Limb (tissue), 2 donors: ENCODE measurements around the gene FNDC11.
A peak's percentile ranks its signal among the peaks of the same experiment; 100 is the strongest.
"Not testable (repeated sequence)": the region's sequence is repeated elsewhere in the genome, so short reads cannot be mapped to it uniquely, and the experiment has no call there.

ENCODE experiments used
- DNase-seq, 2 donors: peaks; one replicate each; pipeline ENCODE4 v3.0.0-alpha.2; 2016; ENCODE audit errors: extremely low spot score in 2 of 2

Gene FNDC11

DNA sequence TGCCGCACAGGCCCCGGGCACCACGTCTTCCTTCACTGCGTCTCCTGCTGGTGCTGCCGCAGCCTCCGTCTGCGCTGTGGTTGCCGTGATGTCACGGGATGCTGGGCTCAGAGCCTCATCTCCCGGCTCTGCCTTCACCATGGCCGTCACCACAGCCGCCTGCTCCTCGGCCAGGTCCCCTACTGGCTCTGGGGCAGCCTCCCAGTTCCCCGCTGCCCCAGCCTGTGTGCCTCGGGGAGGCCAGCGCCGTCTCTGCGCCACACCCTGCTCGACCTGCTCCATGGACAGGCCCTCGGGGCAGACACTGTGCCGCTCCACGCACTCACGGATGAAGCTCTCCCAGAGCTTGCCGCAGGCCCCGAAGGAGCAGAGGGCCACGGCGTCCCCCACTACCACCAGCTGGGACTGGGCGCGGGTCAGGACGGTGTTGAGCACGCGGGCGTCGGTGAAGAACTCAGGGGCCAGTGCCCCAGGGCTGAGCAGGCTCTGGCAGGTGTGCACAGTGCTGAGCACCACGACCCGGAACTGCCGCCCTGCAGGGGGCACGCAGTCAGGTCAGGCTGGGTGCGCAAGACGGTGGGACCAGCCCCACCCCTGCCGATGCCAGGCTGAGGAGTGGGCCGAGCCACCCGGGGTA is 11.9 kb downstream of the FNDC11 start:
- no peak for DNase-seq

DNA sequence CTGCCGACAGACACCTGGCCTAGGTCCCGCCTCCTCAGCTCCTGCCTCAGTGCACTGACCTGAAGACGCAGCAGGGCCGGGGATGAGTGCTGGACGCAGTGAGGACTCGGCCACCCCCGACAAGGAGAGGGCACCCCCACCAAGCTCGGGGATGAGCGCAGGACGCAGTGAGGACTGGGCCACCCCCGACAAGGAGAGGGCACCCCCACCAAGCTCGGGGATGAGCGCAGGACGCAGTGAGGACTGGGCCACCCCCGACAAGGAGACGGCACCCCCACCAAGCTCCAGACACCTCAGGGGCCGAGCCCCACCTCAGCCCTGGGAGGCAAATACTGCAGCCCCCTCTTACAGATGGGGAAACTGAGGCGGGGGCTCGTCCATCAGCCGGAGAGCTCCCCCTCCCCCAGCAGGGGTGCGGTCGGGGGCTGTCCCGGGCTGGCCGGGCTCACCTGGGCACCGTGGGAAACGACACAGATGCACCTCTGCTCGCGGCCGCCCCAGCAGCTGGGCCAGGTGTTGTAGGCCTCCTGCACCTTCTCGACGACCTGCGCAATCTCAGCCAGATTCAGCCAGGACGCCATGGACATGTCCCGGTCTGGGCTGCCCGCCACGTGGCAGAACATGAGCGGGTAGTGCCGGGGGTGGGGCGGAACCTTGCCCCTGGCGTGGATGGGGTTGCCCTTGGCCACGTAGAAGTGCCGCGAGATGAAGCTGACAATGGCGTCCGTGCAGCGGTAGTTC is 12.6 kb downstream of the FNDC11 start:
- DNase-seq = no peak

DNA sequence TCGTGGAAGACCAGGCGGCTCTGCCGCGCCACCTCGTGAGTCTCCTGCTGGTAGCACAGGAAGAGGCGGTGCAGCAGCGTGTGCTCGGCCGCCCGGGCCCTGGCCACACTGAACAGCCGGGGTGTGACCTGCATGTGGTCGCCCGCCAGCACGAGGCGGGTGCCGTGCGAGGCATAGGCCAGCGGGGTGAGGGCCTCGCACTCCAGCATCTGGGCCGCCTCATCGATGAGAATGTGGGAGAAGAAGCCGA is 13.1 kb downstream of the FNDC11 start:
- DNase-seq = no peak

DNA sequence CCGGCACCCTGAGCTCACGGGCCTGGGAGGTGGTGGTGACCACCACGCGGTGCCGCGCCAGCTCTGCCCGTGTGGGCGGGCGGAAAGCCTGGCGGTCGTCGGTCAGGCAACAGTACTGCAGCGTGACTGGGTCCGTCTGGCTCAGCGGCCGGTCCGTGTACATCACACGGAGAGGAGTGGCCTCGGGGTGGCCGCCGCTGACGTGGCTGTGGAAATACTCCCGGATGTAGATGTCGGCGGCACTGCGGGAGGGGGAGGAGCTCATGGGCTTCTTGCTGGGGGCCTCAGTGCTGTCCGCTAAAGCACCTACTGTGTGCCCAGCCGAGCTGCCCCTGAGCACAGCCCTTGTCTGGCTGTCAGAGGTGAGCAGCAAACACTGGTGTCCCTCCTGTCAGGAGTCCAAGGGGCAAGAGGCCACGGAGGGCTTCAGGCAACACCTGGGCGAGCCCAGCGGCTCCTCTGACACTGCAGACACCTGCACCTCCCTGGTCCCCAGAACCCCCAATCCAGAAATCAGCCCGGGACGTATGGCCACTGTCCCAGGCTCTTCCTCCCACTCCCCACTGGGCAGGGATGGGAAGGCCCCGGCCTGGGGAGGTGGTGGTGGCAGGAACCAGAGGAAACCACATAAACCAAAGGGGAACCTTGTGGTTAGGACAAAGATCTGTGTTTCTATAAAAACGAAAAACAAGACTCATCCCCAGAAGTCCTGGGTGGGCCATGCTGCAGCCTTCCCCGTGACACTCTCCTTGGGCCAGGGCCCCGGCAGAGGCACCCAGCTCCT is 13.6 kb downstream of the FNDC11 start:
- no peak for DNase-seq

DNA sequence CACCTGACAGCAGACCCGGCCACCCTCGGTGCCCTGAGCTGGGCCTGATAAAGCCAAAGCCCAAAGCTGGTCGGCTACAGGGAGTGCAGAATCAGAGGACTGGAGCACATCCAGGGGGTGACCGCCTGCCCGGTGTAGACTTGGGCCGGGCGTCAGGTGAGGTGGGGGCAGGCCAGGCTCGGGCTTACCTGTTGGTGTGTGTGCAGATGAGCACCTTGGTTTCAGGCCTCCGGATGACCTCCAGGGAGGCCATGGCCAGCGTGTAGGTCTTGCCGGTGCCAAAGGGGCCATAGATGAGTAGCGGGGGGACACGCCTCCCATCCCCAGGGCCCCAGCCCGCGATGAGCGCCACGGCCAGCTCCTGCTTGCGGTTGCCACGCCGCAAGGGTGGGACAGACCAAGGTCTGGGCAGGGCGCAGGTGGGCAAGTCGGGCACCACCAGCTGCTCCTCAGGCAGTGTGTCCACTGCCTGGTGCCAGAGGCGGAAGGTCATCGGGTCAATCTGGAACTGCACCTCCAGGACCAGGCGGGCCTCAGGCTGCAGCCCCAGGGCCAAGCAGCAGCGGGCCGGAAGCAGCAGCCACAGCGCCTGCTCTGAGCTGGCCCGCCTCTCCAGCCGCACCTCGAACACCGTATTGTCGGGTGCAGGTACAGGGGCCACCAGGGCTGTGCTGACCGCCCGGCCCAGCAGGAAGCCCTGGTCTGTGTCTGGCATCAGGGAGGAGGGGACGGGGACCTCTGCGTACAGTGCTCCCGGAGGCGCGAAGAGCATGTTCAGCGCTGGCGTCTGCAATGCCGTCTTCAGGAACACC is 14.4 kb downstream of the FNDC11 start:
- DNase-seq = no peak

DNA sequence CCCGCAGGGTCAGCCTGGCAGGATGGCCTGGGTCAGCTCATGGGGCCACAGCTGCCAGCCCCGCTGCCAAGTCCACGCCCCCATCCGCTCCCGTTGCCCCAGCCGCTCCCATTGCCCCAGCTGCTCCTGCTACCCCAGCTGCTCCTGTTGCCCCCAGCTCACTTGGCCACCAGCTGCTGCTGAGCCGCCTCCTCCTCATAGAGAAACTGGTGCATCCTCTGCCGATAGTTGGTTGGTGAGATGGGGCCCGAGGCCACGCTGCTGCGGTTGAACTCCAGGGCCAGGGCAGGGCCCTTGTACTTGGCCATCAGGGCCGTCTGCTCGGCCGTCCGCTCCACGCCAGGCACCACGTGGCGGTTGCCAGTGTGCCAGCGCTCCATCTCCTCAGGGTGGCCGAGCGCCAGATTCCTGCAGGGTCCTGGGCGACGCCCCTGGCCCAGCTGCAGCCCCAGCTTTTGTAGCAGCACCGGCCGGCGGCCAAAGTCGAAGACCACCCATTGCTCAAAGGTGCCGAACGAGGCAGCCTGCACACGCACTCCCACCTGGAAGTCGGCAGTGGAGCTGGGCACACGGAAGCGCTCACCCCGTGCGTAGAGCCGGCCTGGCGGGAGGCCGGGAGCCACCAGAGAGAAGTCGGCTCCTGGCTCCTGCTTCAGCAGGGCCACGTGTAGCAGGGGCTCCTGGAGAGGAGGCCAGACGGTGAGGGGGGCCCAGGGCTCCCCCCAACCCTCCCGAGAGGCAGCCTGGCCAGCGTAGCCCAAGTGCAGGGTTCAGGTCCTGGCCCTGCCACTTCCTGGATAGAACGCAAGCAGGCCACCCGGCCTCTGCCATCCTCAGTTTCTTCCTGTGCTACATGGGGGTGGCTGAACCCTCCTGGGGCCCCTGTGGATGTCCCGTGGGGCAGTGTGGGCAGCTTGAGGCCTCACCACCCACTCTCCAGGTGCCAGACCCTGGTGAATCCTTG is 15.3 kb downstream of the FNDC11 start:
- no peak for DNase-seq

DNA sequence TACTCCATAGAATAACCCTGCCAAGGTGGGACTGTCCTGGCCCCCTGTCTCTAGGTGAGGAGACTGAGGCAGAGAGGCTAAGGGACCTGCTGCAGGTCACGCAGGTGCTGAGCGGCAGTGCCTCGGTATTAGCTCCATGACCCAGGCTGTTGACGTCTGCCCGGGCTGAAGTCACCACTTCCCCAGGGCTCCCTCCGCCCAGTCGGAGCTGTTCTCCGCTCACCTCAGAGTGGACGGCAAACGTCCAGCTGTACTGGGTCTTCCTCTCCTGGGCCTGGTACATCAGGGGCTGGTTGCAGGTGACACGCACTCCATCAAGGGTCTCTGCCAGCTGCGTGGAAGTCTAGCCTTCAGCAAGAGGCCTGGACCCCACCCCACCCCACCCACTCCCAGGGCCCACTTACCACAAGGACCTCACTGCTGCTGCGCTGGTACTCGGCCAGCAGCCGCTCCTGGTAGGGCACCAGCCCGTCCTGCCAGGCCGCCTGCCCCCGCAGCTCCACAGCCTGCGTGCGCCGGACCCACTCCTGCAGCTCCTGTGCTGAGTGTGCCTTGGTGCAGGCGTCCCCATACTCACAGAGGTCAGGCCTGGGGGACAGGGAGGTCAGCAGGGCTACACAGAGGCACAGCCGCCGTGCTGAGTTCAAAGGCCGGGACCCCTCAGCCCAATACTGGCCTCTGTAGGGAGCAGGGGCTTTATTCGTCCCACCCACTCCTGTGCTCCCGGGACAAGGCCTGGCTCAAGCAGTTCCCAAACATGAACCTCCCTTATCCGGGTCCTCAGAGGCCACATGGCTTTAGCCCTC is 16.5 kb downstream of the FNDC11 start:
- DNase-seq = no peak

DNA sequence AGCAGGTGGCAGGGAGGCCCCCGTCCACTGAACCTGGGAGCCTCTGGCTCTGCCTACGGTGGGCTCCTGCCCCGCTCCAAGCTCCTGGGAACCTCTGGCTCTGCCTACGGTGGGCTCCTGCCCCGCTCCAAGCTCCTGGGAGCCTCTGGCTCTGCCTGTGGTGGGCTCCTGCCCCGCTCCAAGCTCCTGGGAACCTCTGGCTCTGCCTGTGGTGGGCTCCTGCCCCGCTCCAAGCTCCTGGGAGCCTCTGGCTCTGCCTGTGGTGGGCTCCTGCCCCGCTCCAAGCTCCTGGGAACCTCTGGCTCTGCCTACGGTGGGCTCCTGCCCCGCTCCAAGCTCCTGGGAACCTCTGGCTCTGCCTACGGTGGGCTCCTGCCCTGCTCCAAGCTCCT is 17.1 kb downstream of the FNDC11 start:
- not testable (repeated sequence) for DNase-seq

DNA sequence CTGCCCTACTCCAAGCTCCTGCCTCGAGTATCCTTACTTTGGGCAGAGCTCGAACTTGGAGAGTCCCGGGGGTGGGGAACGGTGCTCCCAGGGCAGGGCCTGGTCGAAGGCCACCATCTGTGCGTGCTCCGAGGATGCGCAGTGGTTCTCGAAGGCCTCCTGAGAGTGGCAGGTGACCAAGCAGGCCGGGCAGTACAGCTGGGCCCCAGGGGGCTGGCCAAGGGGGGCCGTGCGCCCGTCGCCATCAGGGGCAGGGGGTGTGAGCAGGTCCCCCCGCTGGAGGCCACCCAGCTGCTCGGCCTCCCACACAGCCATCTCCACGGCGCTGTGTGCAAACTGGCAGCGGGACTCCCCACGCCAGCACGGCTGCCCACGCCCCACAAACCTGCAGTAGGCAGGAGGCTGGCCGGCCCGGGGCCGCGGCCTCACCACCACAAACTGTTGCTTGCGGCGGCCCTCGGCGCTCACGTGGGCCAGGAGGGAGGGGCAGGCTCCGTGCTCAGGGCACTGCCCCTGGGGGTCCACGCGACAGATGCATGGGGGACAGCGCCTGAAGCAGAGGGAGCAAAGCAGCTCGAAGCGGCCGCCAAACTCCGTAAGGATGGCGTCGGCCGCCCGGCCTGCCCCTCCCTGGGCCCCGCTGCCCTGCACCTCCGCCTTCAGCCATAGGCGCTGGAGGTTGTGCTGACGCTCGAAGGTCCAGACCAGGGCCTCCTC is 18.3 kb downstream of the FNDC11 start:
- no peak for DNase-seq

DNA sequence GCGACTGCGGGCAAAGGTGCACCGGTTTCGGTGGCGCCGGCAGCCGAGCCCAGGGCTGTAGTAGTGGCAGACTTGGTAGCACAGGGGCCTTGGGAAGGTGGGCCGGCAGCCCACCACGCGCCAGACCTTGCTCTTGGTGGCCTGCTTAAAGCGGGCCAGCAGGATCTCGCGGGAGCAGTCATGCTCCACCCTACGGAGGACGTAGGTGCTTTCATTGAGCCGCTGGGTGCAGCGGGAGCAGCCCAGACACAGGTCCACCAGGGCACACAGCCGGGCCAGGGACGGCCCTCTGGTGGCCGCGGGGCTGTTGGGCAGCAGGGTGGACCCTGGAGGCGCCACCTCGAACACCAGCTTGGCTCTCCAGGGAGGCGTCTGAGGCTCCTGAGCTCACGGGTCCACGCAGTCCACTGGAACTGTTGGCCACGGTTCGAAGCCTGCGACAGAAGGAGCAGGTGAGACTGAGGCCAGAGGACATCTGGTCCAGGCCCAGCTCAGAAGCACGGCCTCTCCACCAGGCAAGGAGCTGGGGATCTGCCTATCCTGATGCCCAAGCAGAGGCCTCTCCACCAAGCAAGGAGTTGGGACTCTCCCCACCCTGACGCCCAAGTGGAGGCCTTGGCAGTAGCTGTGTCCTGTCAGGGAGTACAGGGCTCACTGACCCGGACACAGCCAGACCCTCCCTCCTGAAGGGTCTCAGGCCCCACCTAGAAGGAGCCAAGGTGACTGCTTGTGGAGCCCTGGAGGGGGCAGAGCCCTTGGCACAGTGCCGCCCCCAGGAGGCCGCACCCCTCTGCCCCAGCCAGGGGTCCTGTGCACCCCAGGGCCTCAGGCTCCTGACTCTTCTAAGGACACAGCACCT is 19.1 kb downstream of the FNDC11 start:
- no peak for DNase-seq

DNA sequence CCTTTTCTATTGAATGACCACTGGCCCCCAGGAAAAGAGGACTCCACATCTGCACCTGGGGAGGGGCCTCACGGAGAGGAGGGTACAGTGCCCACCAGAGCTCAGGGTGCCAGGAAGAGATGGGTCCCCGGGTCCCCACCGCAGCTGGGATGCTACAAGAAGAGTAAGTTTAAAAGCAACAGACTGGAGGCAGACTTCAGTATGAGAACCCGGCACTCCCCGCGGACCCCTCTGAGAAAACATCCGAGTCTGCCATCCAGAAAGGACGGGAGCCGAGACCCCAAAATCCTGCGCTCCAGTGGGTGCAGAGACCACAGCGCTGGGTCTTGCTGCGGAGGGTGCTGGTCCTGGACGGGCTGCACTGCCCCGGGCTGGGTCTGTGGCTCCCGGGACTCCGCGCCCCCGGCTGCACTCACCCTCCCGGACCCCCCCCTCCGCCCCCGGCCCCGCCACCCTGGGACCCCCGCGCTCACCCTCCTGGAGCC is 19.7 kb downstream of the FNDC11 start:
- peak in 1 of 2 donors; percentile 48 for DNase-seq

DNA sequence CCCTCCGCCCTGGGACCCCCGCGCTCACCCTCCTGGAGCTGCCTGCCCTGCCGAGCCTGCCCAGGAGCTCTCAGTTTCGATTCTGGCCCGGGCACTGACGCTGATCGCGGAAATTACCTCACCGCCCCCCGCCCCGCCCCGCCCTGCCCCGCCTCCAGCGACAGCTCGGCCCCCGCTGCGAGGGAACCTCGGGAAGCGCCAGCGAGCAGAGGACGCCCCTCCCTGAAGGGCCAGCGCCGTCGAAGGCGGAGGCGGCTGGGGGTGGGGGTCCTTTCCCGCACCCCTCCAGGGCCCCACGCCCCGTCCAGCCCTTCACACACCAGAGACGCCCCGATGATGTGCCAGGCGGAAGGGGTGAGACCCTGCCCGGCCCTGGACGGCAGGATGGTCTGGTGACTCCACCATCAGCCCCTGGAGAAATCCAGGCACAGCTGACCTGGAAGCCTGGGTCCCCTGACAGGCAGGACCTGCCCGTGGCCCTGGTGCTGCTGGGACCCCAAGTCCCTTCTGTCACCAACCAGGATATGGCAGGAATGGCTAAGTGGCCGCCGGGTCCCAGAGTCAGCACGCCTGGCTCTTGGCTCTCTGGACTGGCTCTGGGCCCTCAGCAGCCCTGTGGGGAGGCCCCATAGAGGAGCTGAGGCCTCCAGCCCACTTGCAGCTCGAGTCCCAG is 20.3 kb downstream of the FNDC11 start, which contains the start of gene HELZ2:
HELZ2 (minus strand) TSS at position 84 of the 673 bp plus-strand sequence. CDS start 1,854 bp downstream, outside the sequence.
- DNase-seq = peak; percentile 55 to 87

DNA sequence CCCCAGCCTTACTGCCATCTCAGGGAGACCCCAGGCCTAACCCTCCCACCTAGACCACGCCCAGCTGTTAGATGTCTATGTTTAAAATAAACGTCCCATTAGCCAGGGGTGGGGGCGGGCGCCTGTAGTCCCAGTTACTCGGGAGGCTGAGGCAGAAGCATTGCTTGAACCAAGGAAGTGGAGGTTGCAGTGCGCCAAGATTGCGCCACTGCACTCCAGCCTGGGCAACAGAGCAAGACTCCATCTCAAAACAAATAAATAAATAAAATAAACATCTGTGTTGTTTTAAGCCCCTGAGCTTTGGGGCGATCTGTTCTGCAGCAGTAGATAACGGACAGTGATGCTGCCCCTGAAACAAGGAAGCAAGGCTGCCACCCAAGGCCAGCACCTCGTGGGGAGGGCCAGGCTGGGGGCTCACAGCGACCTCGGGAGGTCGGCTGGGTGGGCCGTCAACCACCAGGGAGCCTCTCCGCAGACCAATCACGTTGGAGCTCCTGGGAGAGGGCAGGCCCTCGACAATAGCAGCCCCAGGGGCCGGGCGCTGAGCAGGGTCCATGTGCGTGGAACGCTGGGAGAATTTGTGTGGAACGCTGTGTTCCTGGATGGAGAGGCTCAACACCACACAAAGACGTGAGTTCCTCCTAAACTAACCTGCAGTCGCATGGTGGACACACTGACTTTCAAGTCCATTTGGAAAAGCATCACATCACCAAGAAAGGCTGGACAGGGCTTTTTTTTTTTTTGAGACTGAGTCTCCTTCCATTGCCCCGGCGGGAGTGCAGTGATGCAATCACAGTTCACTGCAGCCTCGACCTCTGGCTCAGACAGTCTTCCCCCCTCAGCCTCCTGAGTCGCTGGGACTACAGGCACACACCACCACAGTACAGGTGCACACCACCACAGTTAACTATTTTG is 21.1 kb downstream of the FNDC11 start:
- DNase-seq = no peak

DNA sequence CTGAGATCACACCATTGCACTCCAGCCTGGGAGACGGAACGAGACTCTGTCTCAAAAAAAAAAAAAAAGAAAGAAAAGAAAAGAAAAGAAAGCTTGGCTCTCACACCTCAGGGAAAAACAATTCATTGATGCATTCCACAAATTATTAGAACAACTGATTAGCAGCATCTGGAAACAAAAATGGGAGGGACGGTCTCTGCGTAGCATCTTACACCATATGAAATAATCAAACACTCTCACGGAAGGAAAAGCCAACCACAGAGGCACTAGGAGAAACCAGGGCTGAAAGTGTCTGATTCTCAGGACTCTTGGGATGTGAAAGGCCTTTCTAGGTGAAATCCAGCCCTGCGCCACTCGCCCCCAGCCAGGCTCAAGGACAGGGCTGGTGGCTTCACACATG is 22.4 kb downstream of the FNDC11 start:
- DNase-seq = no peak

DNA sequence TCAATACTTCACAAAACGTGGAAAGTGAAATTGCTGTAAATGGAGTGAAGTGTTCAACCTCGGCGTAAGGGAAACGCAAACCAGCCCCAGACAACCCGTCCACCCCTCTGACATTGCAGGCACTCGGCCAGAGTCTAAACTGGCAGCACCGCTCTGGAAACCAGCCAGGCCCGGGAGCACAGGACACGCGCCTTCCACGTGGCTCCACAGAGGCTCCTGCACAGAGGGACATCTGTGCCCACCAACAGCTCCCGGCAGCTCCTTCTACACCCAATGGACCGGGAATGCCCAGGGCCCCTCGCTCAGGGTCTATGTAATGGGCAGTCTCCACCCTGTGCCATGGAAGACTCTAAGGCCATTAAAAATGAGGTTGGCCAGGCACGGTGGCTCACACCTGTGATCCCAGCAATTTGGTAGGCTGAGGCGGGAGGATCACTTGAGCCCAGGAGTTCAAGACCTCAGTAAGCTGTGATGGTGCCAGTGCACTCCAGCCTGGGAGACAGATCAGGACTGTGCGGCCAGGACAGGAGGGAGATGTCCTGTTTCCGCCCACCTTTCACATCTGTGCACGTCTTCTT is 23.4 kb downstream of the FNDC11 start:
- no peak for DNase-seq
